H9 (cell line): Measurements from ENCODE around the gene HHIPL2. TPM values are rescaled to one million over a fixed set of nuclear protein-coding genes. Genes with fewer than 3 reads are reported as not detected.

ENCODE experiments used
- DNase-seq: peaks from one replicate; pipeline ENCODE4 v3.0.0-alpha.2; 2017
- H2AFZ ChIP-seq: one replicate; pipeline ENCODE4 v1.6.1; 2013; ENCODE audit warnings: mild to moderate bottlenecking, low read length, control low read depth, moderate library complexity
- H2AK5ac ChIP-seq: 2 replicates; pipeline ENCODE4 v1.6.1; 2013; ENCODE audit warnings: low read length, control low read depth, mixed read lengths; ENCODE audit not compliant: insufficient read length
- H2BK120ac ChIP-seq: one replicate; pipeline ENCODE4 v1.6.1; 2013; ENCODE audit warnings: low read depth, mild to moderate bottlenecking, low read length, control low read depth, inconsistent platforms; ENCODE audit not compliant: poor library complexity, severe bottlenecking
- H2BK12ac ChIP-seq: 2 replicates; pipeline ENCODE4 v1.6.1; 2013; ENCODE audit warnings: low read length, control low read depth, mixed read lengths, low read depth; ENCODE audit not compliant: insufficient read length
- H2BK15ac ChIP-seq: 2 replicates; pipeline ENCODE4 v1.6.1; 2013; ENCODE audit warnings: low read depth, low read length, control low read depth
- H2BK20ac ChIP-seq: one replicate; pipeline ENCODE4 v1.6.1; 2013; ENCODE audit warnings: low read depth, mild to moderate bottlenecking, low read length, control low read depth, inconsistent platforms; ENCODE audit not compliant: poor library complexity, severe bottlenecking
- H2BK5ac ChIP-seq: 2 replicates; pipeline ENCODE4 v1.6.1; 2013; ENCODE audit warnings: low read length, control low read depth, mixed read lengths; ENCODE audit not compliant: insufficient read length
- H3K14ac ChIP-seq: 2 replicates; pipeline ENCODE4 v1.6.1; 2013; ENCODE audit warnings: low read length, control low read depth; ENCODE audit not compliant: insufficient read depth
- H3K18ac ChIP-seq: 2 replicates; pipeline ENCODE4 v1.6.1; 2013; ENCODE audit warnings: low read depth, mild to moderate bottlenecking, mixed read lengths, low read length, control low read depth; ENCODE audit not compliant: insufficient read length
- H3K23ac ChIP-seq: 2 replicates; pipeline ENCODE4 v1.6.1; 2013; ENCODE audit warnings: low read length, control low read depth, mixed read lengths, low read depth; ENCODE audit not compliant: insufficient read length
- H3K23me2 ChIP-seq: 2 replicates; pipeline ENCODE4 v1.6.1; 2013; ENCODE audit warnings: low read depth, mild to moderate bottlenecking, mixed read lengths, low read length, control low read depth; ENCODE audit not compliant: insufficient read length, poor library complexity, severe bottlenecking
- H3K27ac ChIP-seq: 2 replicates; pipeline ENCODE4 v1.5.1; 2013; ENCODE audit warnings: low read length, control low read depth, mixed read lengths, low read depth; ENCODE audit not compliant: insufficient read length
- H3K27me3 ChIP-seq: 2 replicates; pipeline ENCODE4 v1.6.1; 2013; ENCODE audit warnings: low read length, control low read depth, inconsistent platforms; ENCODE audit not compliant: insufficient read depth
- H3K4ac ChIP-seq: 2 replicates; pipeline ENCODE4 v1.6.1; 2013; ENCODE audit warnings: low read depth, mild to moderate bottlenecking, control low read depth, inconsistent platforms, low read length, moderate library complexity
- H3K4me1 ChIP-seq: 2 replicates; pipeline ENCODE4 v1.6.1; 2013; ENCODE audit warnings: low read length, control low read depth, inconsistent platforms; ENCODE audit not compliant: insufficient read depth
- H3K4me2 ChIP-seq: 2 replicates; pipeline ENCODE4 v1.6.1; 2013; ENCODE audit warnings: low read length, control low read depth, mixed read lengths; ENCODE audit not compliant: insufficient read length, insufficient read depth
- H3K56ac ChIP-seq: 2 replicates; pipeline ENCODE4 v1.6.1; 2013; ENCODE audit warnings: low read depth, mild to moderate bottlenecking, mixed read lengths, low read length, control low read depth; ENCODE audit not compliant: insufficient read length
- H3K79me1 ChIP-seq: 2 replicates; pipeline ENCODE4 v1.6.1; 2013; ENCODE audit warnings: low read depth, mild to moderate bottlenecking, moderate library complexity, low read length, control low read depth, inconsistent platforms; ENCODE audit not compliant: insufficient read depth, poor library complexity, severe bottlenecking
- H3K79me2 ChIP-seq: 2 replicates; pipeline ENCODE4 v1.6.1; 2013; ENCODE audit warnings: low read length, control low read depth, inconsistent platforms; ENCODE audit not compliant: insufficient read depth
- H3K9ac ChIP-seq: 2 replicates; pipeline ENCODE4 v1.6.1; 2013; ENCODE audit warnings: low read length, control low read depth, mixed read lengths; ENCODE audit not compliant: insufficient read length; ENCODE audit errors: extremely low read depth
- H3K9me3 ChIP-seq: one replicate; pipeline ENCODE4 v1.6.1; 2013; ENCODE audit warnings: low read depth, low read length, inconsistent platforms; ENCODE audit not compliant: control insufficient read depth
- H3T11ph ChIP-seq: one replicate; pipeline ENCODE4 v1.6.1; 2013; ENCODE audit warnings: mild to moderate bottlenecking, low read length, control low read depth, inconsistent platforms
- H4K20me1 ChIP-seq: one replicate; pipeline ENCODE4 v1.6.1; 2013; ENCODE audit not compliant: control insufficient read depth, insufficient read length, insufficient read depth
- H4K5ac ChIP-seq: 2 replicates; pipeline ENCODE4 v1.6.1; 2013; ENCODE audit warnings: low read depth, mild to moderate bottlenecking, mixed read lengths, low read length, control low read depth; ENCODE audit not compliant: insufficient read length
- H4K8ac ChIP-seq: replicated peaks from 2 replicates; pipeline ENCODE4 v1.6.1; 2013; ENCODE audit warnings: low read length, control low read depth, mixed read lengths, low read depth; ENCODE audit not compliant: insufficient read length
- H4K91ac ChIP-seq: 2 replicates; pipeline ENCODE4 v1.6.1; 2013; ENCODE audit warnings: low read depth, mild to moderate bottlenecking, moderate library complexity, mixed read lengths, low read length, control low read depth; ENCODE audit not compliant: insufficient read length
- H3K27ac Mint-ChIP-seq, 3 experiments: 2 replicates in 2 of 3; 3 replicates in 1 of 3; pipeline ENCODE4 v1.8.0; 2020 to 2021; ENCODE audit warnings: mixed read lengths in 3 of 3, mild to moderate bottlenecking in 1 of 3, moderate library complexity in 1 of 3
- H3K27me3 Mint-ChIP-seq: 2 replicates; pipeline ENCODE4 v1.8.0; 2021; ENCODE audit warnings: low read depth, mild to moderate bottlenecking, moderate library complexity, mixed read lengths
- H3K36me3 Mint-ChIP-seq, 3 experiments: 2 replicates in 2 of 3; 3 replicates in 1 of 3; pipeline ENCODE4 v1.8.0; 2020 to 2021; ENCODE audit warnings: low read depth in 3 of 3, mixed read lengths in 3 of 3; ENCODE audit not compliant: insufficient read depth in 1 of 3
- H3K4me1 Mint-ChIP-seq, 2 experiments: 2 replicates each; pipeline ENCODE4 v1.8.0; 2020; ENCODE audit warnings: mixed read lengths in 2 of 2
- H3K4me3 Mint-ChIP-seq, 2 experiments: 2 replicates in 1 of 2; 3 replicates in 1 of 2; pipeline ENCODE4 v1.8.0; 2020 to 2021; ENCODE audit warnings: mild to moderate bottlenecking in 2 of 2, mixed read lengths in 2 of 2, moderate library complexity in 1 of 2
- H3K9me3 Mint-ChIP-seq, 2 experiments: 2 replicates in 1 of 2; 3 replicates in 1 of 2; pipeline ENCODE4 v1.8.0; 2020; ENCODE audit warnings: mild to moderate bottlenecking in 2 of 2, mixed read lengths in 2 of 2, moderate library complexity in 1 of 2
- WGBS: extraction: QIAGEN DNeasy Blood & Tissue Kit; methylation state at CpG from one replicate; pipeline ENCODE4 v1.1.7; 2013; ENCODE audit warnings: missing lambda C conversion rate, low lambda C conversion rate, mixed read lengths; ENCODE audit not compliant: insufficient read length; ENCODE audit errors: extremely low coverage; 5-methylcytosine and 5-hydroxymethylcytosine counted together
- long read RNA-seq: library from polyadenylated mRNA; unstranded; transcript quantifications from one replicate; pipeline ENCODE4 v2.0.0, GENCODE V29; 2020
- total RNA-seq: library from RNA; stranded (reverse); gene quantifications from 2 replicates; pipeline ENCODE4 v1.2.1, GENCODE V29; 2021
- TF ChIP-seq, protein P1 (sequence below): fragments of 200-600 bp; sonication (generic); conservative IDR thresholded peaks from 3 replicates; pipeline ENCODE4 v1.8.0; 2021; ENCODE audit warnings: antibody characterized with exemption, mild to moderate bottlenecking

Gene HHIPL2
- total RNA-seq: 0.15 and 0.39 TPM in 2 replicates
- long read RNA-seq: 0 reads

DNA sequence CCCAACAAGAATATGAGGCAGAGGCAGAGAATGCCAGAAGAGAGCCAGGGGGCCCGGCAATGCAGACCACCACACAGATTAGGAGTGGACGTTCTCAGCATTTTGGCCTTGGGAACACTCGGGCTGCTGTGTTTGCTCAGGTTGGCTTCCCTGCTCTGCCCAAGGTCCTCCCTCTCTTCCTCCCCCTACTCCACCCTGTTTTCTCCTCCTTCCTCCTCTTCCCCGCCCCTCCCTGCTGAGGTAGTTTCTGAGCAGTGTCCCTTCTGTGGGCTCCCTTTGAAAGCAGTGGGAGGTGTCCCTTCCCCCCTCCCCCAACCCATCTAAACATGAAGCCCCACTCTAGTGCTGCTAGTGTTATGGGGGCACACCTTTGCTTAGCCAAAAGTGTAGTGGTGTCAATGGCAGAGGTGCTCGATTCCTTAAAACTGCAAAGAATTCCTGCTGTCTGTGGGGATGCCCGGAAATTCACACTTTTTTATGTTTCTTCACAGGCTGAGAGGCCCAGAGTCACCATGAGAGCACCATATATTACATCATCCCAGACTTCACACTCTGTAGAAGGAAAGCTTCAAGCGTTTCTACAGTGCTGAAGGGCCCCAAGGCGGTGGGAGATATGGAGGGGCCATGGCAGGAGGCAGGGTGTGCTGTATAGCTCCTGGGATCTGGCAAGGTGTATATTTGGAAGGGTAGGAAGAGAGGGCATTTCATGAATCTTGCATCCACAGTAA, at the start of gene HHIPL2:
TSS of gene HHIPL2 (minus strand) at position 161 of the 728 bp plus-strand sequence. CDS start at position 101, 60 bp downstream.
- no peaks in the 10 kb centered on the region; the same call in 1 of the 2 replicates for H3K27me3 Mint-ChIP-seq
- H4K20me1 ChIP-seq: no peaks in the 10 kb centered on the region
- no peak within 1 kb of the TSS for H3T11ph ChIP-seq
- no peak within 1 kb of the TSS for H2BK12ac ChIP-seq
- no peak within 1 kb of the TSS for H3K4ac ChIP-seq
- H3K14ac ChIP-seq: no peak within 1 kb of the TSS
- no peak for DNase-seq
- H3K9me3 Mint-ChIP-seq: no peaks in the 10 kb centered on the region
- H2BK120ac ChIP-seq: no peak within 1 kb of the TSS
- no peak within 1 kb of the TSS for H3K56ac ChIP-seq
- no peak within 1 kb of the TSS for H3K4me3 Mint-ChIP-seq
- WGBS: no CpG with 5 or more reads among the region's 8 CpGs
- no peaks in the 10 kb centered on the region for H3K79me1 ChIP-seq
- H4K91ac ChIP-seq: no peak within 1 kb of the TSS
- H3K9ac ChIP-seq: no peak within 1 kb of the TSS
- H3K36me3 Mint-ChIP-seq: no peaks in the 10 kb centered on the region
- H3K4me2 ChIP-seq: no peak within 1 kb of the TSS
- H3K18ac ChIP-seq: no peak within 1 kb of the TSS
- no peak within 1 kb of the TSS for H2AK5ac ChIP-seq
- no peak within 1 kb of the TSS for H3K23ac ChIP-seq
- peaks cover 9 to 12% of the 10 kb centered on the region in 2 experiments; a peak in 3 of 4 replicates for H3K4me1 Mint-ChIP-seq
- H2AFZ ChIP-seq: no peak within 1 kb of the TSS
- no peak within 1 kb of the TSS for H2BK5ac ChIP-seq
- H4K5ac ChIP-seq: no peak within 1 kb of the TSS
- no peak within 1 kb of the TSS for H2BK20ac ChIP-seq
- no peaks in the 10 kb centered on the region for H3K79me2 ChIP-seq
- no peaks in the 10 kb centered on the region for H3K4me1 ChIP-seq
- H3K27ac Mint-ChIP-seq: peak within 1 kb of the TSS in 1 of 3 experiments; percentile 41; a peak in 3 of 7 replicates
- no peak within 1 kb of the TSS for H4K8ac ChIP-seq
- no peak within 1 kb of the TSS for H3K27ac ChIP-seq
- H3K27me3 ChIP-seq: no peaks in the 10 kb centered on the region; the same call in 1 of the 2 replicates
- TF ChIP-seq, protein P1, sequence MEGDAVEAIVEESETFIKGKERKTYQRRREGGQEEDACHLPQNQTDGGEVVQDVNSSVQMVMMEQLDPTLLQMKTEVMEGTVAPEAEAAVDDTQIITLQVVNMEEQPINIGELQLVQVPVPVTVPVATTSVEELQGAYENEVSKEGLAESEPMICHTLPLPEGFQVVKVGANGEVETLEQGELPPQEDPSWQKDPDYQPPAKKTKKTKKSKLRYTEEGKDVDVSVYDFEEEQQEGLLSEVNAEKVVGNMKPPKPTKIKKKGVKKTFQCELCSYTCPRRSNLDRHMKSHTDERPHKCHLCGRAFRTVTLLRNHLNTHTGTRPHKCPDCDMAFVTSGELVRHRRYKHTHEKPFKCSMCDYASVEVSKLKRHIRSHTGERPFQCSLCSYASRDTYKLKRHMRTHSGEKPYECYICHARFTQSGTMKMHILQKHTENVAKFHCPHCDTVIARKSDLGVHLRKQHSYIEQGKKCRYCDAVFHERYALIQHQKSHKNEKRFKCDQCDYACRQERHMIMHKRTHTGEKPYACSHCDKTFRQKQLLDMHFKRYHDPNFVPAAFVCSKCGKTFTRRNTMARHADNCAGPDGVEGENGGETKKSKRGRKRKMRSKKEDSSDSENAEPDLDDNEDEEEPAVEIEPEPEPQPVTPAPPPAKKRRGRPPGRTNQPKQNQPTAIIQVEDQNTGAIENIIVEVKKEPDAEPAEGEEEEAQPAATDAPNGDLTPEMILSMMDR: no peak
- H3K9me3 ChIP-seq: no peaks in the 10 kb centered on the region
- no peak within 1 kb of the TSS for H2BK15ac ChIP-seq
- H3K23me2 ChIP-seq: no peaks in the 10 kb centered on the region
